ENCODE measurements around the gene NCBP2L.
A peak's percentile ranks its signal among the peaks of the same experiment; 100 is the strongest.
"Not testable (repeated sequence)": the region's sequence is repeated elsewhere in the genome, so short reads cannot be mapped to it uniquely, and the experiment has no call there.

Gene NCBP2L

GRCh38 chrX:107805179-107805578 lies 27.6 kb downstream of the NCBP2L start:
- no peak for DNase-seq (ENCODE audit: low read depth)
- TF ChIP-seq CTCF (conservative IDR thresholded peaks at IDR 0.05; ENCODE audit: low read depth, low read length) = no peak
- no peak overlapping the region for H3K4me3 ChIP-seq (ENCODE audit: low read length)

- not testable (repeated sequence) for DNase-seq (ENCODE audit: low read depth); H3K4me3 ChIP-seq (ENCODE audit: low read length)
Measured at GRCh38 chrX:107810053-107810452, 32.5 kb downstream of the NCBP2L start.

- no peak overlapping the region for H3K4me3 ChIP-seq (ENCODE audit: low read length)
- TF ChIP-seq CTCF (conservative IDR thresholded peaks at IDR 0.05; ENCODE audit: low read depth, low read length) = no peak
- no peak for DNase-seq (ENCODE audit: low read depth)
Measured at GRCh38 chrX:107818900-107819521, 41.5 kb downstream of the NCBP2L start.

GRCh38 chrX:107823042-107823441 lies 45.5 kb downstream of the NCBP2L start:
- no peak for DNase-seq (ENCODE audit: low read depth)
- no peak for TF ChIP-seq CTCF (conservative IDR thresholded peaks at IDR 0.05; ENCODE audit: low read depth, low read length)
- H3K4me3 ChIP-seq (ENCODE audit: low read length) = no peak overlapping the region

GRCh38 chrX:107823456-107823855 lies 45.9 kb downstream of the NCBP2L start:
- no peak for TF ChIP-seq CTCF (conservative IDR thresholded peaks at IDR 0.05; ENCODE audit: low read depth, low read length)
- DNase-seq (ENCODE audit: low read depth) = no peak
- H3K4me3 ChIP-seq (ENCODE audit: low read length) = no peak overlapping the region

- peak within 1 kb of the TSS; percentile 52 for H3K4me3 ChIP-seq (ENCODE audit: low read length)
- no peak for TF ChIP-seq CTCF (conservative IDR thresholded peaks at IDR 0.05; ENCODE audit: low read depth, low read length)
- no peak for DNase-seq (ENCODE audit: low read depth)
Measured at GRCh38 chrX:107825698-107826237, 48.2 kb downstream of the NCBP2L start, which contains the start of gene MID2. Gene MID2 (plus strand): TSS chrX:107825866. CDS start chrX:107826427, 561 bp downstream.

GRCh38 chrX:107826238-107827029 lies 48.9 kb downstream of the NCBP2L start:
- no peak for DNase-seq (ENCODE audit: low read depth)
- no peak for TF ChIP-seq CTCF (conservative IDR thresholded peaks at IDR 0.05; ENCODE audit: low read depth, low read length)
- peak overlapping the region; percentile 52 for H3K4me3 ChIP-seq (ENCODE audit: low read length)
